ENCODE measurements around the gene STEAP3. TPM values are rescaled to one million over a fixed set of nuclear protein-coding genes. Genes with fewer than 3 reads are reported as not detected.

STEAP3 gene
- total RNA-seq, 1 experiment from 2014 or later, result 32.3 TPM

GRCh38 chr2:119293900-119294299, 70.3 kb downstream of the STEAP3 start:
- Histone ChIP-seq H3K9ac (ENCODE audit: low read length) (no peak overlapping the region), H3K27me3 (ENCODE audit: insufficient read depth, low read length) (no peaks in the 10 kb centered on the region), H3K27ac (ENCODE audit: low read depth, low read length) (no peak overlapping the region), H3K9me3 (ENCODE audit: control insufficient read depth in 1 of 2, insufficient read depth in 1 of 2, low read depth in 1 of 2, low read length in 2 of 2) (no peaks in the 10 kb centered on the region), H3K9me2 (ENCODE audit: insufficient read depth) (no peaks in the 10 kb centered on the region), H3K4me3 (replicated peaks in 1 of 2; ENCODE audit: low read depth in 1 of 2, low read length in 2 of 2) (no peak overlapping the region), H3K4me1 (ENCODE audit: control insufficient read depth in 1 of 2, insufficient read depth in 2 of 2, low read length in 2 of 2) (peaks cover 0 to 9% of the 10 kb centered on the region in 2 experiments; a peak in 1 of 4 replicates), H3K79me2 (ENCODE audit: insufficient read depth, low read length) (no peaks in the 10 kb centered on the region), H4K20me1 (ENCODE audit: insufficient read depth) (no peaks in the 10 kb centered on the region), H3K4me2 (ENCODE audit: low read length) (no peak overlapping the region), H2AFZ (ENCODE audit: low read depth, low read length, poor library complexity, severe bottlenecking) (no peak overlapping the region), H3K36me3 (ENCODE audit: control insufficient read depth in 1 of 2, insufficient read depth in 2 of 2, low read length in 2 of 2) (no peaks in the 10 kb centered on the region)
- no peak for DNase-seq (ENCODE audit: low read depth, low spot score)
- TF ChIP-seq ZFX (IDR thresholded peaks at IDR 0.05), result no peak
- TF ChIP-seq, protein P1, sequence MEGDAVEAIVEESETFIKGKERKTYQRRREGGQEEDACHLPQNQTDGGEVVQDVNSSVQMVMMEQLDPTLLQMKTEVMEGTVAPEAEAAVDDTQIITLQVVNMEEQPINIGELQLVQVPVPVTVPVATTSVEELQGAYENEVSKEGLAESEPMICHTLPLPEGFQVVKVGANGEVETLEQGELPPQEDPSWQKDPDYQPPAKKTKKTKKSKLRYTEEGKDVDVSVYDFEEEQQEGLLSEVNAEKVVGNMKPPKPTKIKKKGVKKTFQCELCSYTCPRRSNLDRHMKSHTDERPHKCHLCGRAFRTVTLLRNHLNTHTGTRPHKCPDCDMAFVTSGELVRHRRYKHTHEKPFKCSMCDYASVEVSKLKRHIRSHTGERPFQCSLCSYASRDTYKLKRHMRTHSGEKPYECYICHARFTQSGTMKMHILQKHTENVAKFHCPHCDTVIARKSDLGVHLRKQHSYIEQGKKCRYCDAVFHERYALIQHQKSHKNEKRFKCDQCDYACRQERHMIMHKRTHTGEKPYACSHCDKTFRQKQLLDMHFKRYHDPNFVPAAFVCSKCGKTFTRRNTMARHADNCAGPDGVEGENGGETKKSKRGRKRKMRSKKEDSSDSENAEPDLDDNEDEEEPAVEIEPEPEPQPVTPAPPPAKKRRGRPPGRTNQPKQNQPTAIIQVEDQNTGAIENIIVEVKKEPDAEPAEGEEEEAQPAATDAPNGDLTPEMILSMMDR (IDR thresholded peaks at IDR 0.05 in 2 of 3, conservative IDR thresholded peaks at IDR 0.05 in 1 of 3; ENCODE audit: borderline replicate concordance in 1 of 3, insufficient read depth in 1 of 3, low read depth in 2 of 3, low read length in 2 of 3), result no peak
- no peak for TF ChIP-seq MAX (IDR thresholded peaks at IDR 0.05)
- ChIA-PET RAD21 (ENCODE audit: low non-redundant PET in 1 of 2, low total read pairs in 2 of 2, uncharacterized antibody in 2 of 2, unreplicated experiment in 2 of 2) (no interaction called here), CTCF (no interaction called here), POLR2A (no interaction called here)
- no TSS peak for BruUV-seq (replicated peaks)
- no peak for ATAC-seq
- intact Hi-C loops (cut with micrococcal nuclease), result loop anchor here (10.0 kb wide), 1 partner anchor 181 kb away; no protein-coding TSS in a partner anchor

- H4K20me1 ChIP-seq (ENCODE audit: insufficient read depth), result no peaks in the 10 kb centered on the region
- intact Hi-C loops (cut with micrococcal nuclease), result loop anchor here (10.0 kb wide), 1 partner anchor 180 kb away; no protein-coding TSS in a partner anchor
- no peaks in the 10 kb centered on the region for H3K9me2 ChIP-seq (ENCODE audit: insufficient read depth)
- H3K4me3 ChIP-seq (replicated peaks in 1 of 2; ENCODE audit: low read depth in 1 of 2, low read length in 2 of 2), result no peak overlapping the region
- no peak for ATAC-seq
- POLR2A ChIA-PET, result no interaction called here
- H3K27ac ChIP-seq (ENCODE audit: low read depth, low read length), result no peak overlapping the region
- RAD21 ChIA-PET (ENCODE audit: low non-redundant PET in 1 of 2, low total read pairs in 2 of 2, uncharacterized antibody in 2 of 2, unreplicated experiment in 2 of 2), result no interaction called here
- H2AFZ ChIP-seq (ENCODE audit: low read depth, low read length, poor library complexity, severe bottlenecking), result no peak overlapping the region
- no peaks in the 10 kb centered on the region for H3K9me3 ChIP-seq (ENCODE audit: control insufficient read depth in 1 of 2, insufficient read depth in 1 of 2, low read depth in 1 of 2, low read length in 2 of 2)
- no peak for DNase-seq (ENCODE audit: low read depth, low spot score)
- H3K4me1 ChIP-seq (ENCODE audit: control insufficient read depth in 1 of 2, insufficient read depth in 2 of 2, low read length in 2 of 2), result peaks cover 0 to 9% of the 10 kb centered on the region in 2 experiments; a peak in 1 of 4 replicates
- H3K27me3 ChIP-seq (ENCODE audit: insufficient read depth, low read length), result no peaks in the 10 kb centered on the region
- no peak overlapping the region for H3K4me2 ChIP-seq (ENCODE audit: low read length)
- no peak overlapping the region for H3K9ac ChIP-seq (ENCODE audit: low read length)
- TF ChIP-seq SP1 (IDR thresholded peaks at IDR 0.05; ENCODE audit: low read depth), result no peak
- TF ChIP-seq ELF1 (IDR thresholded peaks at IDR 0.05; ENCODE audit: borderline replicate concordance, low read depth), result no peak
- no peak for TF ChIP-seq EZH2phosphoT487 (IDR thresholded peaks at IDR 0.05; ENCODE audit: borderline replicate concordance)
- no peak for TF ChIP-seq FOSL1 (IDR thresholded peaks at IDR 0.05; ENCODE audit: low read depth)
- no peak for TF ChIP-seq YY1 (IDR thresholded peaks at IDR 0.05; ENCODE audit: extremely low read depth, insufficient replicate concordance, low read depth, low read length)
- no peak for TF ChIP-seq ATF3 (IDR thresholded peaks at IDR 0.05)
- TF ChIP-seq SRF (IDR thresholded peaks at IDR 0.05; ENCODE audit: low read depth), result no peak
- H3K36me3 ChIP-seq (ENCODE audit: control insufficient read depth in 1 of 2, insufficient read depth in 2 of 2, low read length in 2 of 2), result no peaks in the 10 kb centered on the region
- no peaks in the 10 kb centered on the region for H3K79me2 ChIP-seq (ENCODE audit: insufficient read depth, low read length)
- no TSS peak for BruUV-seq (replicated peaks)
- CTCF ChIA-PET, result no interaction called here
Observed at GRCh38 chr2:119294671-119295070, 71.0 kb downstream of the STEAP3 start.

Data from HCT116 (cell line).